Vagina (tissue), 2 donors: Measurements from ENCODE around the gene VSTM2B. TPM values are rescaled to one million over a fixed set of nuclear protein-coding genes. Genes with fewer than 3 reads are reported as not detected.
A peak's percentile ranks its signal among the peaks of the same experiment; 100 is the strongest.

Experiments
- DNase-seq, 2 donors: peaks; one replicate each; pipeline ENCODE4 v3.0.0-alpha.2; 2017; ENCODE audit errors: extremely low spot score in 2 of 2
- H3K27ac ChIP-seq: fragments of 200-600 bp; sonication (generic); one replicate; pipeline ENCODE4 v1.5.1; 2019
- H3K27me3 ChIP-seq: fragments of 200-600 bp; sonication (generic); one replicate; pipeline ENCODE4 v1.5.1; 2019
- H3K36me3 ChIP-seq, 2 donors: fragments of 200-600 bp; sonication (generic); one replicate each; pipeline ENCODE4 v1.5.1; 2017 to 2019
- H3K4me1 ChIP-seq: fragments of 200-600 bp; sonication (generic); one replicate; pipeline ENCODE4 v1.5.1; 2019
- H3K4me3 ChIP-seq, 2 donors: fragments of 200-600 bp; sonication (generic); 1 replicate in 1 of 2; 2 replicates in 1 of 2; pipeline ENCODE4 v1.5.1; 2016 to 2019
- H3K9me3 ChIP-seq: fragments of 200-600 bp; sonication (generic); one replicate; pipeline ENCODE4 v1.5.1; 2019
- CTCF ChIP-seq, 3 experiments: fragments of 450-650 bp in 2 of 3; fragments of 200-600 bp in 1 of 3; sonication (generic) in 1 of 3; IDR thresholded peaks; one replicate each; pipeline ENCODE4 v1.5.1; 2017 to 2019; ENCODE audit warnings: antibody characterized with exemption in 3 of 3, mild to moderate bottlenecking in 2 of 3, moderate library complexity in 2 of 3
- POLR2A ChIP-seq, 2 donors: fragments of 450-650 bp; IDR thresholded peaks; one replicate each; pipeline ENCODE4 v1.6.1; 2017; ENCODE audit warnings: antibody characterized with exemption in 2 of 2, mild to moderate bottlenecking in 2 of 2, moderate library complexity in 2 of 2
- POLR2AphosphoS5 ChIP-seq, 2 donors: sonication (generic); formaldehyde crosslinking; IDR thresholded peaks; one replicate each; pipeline ENCODE4 v1.9.0; 2017; ENCODE audit warnings: antibody characterized with exemption in 2 of 2, mild to moderate bottlenecking in 2 of 2, low read depth in 1 of 2; ENCODE audit not compliant: insufficient read depth in 1 of 2
- intact Hi-C: fragments of 100-400 bp; cut with DNase I; formaldehyde crosslinking; loops from one replicate; pipeline ENCODE4 v1.15.1; 2023
- total RNA-seq: library from RNA; depleted of rRNA; stranded (reverse); fragments of >200 nt; gene quantifications from one replicate; pipeline ENCODE4 v1.2.3, GENCODE V29; 2016

The VSTM2B gene
- total RNA-seq, 1 donor from 2014 or later = 0.98 TPM

DNA sequence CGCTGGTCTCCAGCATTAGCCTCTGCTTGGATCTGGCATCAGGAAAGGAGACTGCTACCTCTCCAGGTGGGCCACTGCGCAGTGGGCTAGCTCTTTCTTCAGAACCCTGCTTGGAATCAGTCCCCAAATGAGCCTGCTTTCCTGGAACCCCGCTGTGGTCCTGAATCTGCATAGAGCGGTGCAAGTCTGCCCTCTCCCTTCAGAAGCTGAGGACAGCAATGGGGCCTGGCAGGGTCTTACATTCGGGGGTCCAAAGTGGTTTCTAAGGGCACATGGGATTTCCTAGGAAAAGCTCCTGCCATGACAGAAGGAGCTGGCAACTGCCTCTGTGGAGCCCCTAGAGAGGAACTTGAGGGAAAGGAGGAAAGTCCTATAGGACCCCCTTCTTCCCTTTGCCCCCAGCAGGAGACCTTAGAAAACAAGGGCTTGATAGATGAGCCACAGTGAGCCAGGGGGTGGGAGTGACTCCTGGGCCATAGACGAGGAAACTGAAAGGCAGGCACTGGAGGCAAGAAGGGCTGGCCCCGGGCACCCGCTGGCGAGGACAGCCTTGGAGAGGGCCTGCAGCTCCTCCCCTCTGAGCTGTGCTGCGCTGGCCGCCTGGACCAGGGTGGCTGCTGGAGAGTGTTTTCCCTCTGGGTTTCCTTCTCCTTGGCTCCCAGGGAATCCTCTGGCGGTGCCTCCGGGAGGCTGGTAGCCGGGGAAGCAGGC is 1.4 kb upstream of the VSTM2B start:
- no peak for DNase-seq
- Histone ChIP-seq H3K36me3 (no peaks in the 10 kb centered on the region), H3K27ac (peak overlapping the region; percentile 57), H3K4me1 (peaks cover 47% of the 10 kb centered on the region), H3K27me3 (peaks cover 4% of the 10 kb centered on the region), H3K9me3 (no peaks in the 10 kb centered on the region), H3K4me3 (peak overlapping the region; percentile 37 to 44)
- intact Hi-C loops = no loop called here
- TF ChIP-seq POLR2AphosphoS5 (IDR thresholded peaks at IDR 0.05; ENCODE audit: insufficient read depth in 1 of 2, low read depth in 1 of 2) (no peak), POLR2A (IDR thresholded peaks at IDR 0.05) (no peak), CTCF (IDR thresholded peaks at IDR 0.05) (no peak)

DNA sequence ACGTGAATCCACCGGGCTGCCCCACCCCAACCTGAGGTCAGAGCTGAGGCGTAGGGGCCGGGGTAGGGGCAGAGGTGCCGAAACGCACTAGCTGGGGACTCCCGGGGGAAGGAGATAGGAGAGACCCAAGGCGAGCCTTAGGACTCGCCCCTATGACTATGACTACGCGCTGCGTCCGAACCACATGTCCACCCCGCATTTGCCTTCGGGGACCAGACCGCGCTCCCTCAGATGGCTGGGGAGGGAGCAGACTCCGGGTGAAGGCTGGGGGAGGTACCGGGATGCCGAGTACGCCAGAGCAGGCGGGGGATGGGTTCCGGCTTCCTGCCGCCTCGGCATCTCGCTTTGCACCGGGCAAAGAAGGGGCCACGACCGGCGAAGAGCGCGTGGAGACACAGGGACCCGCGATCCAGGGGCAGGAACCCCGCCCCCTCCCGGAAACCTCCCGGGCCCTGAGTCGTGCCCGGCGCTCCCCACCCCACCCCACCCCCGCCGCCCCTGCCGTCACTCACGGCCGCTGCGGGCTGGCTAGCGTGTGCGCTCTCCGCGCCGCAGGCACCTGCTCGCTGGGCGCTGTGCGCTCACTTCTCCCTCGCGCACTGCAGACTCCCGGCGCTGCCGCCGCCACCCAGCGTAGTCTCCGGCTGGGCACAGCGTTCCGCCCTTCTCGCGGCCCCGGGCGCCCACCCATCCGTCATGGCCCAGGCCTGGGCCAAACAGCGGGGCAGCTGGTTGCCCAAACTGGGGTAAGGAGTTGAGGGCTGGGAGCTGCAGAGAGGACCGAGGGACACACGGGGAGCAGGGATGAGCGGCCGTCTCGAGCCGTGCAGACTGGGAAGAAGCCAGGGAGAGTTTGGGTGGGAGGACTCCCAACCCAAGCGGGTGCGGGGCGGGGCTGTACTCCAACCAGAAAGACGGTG is 622 bp upstream of the VSTM2B start:
- TF ChIP-seq CTCF (IDR thresholded peaks at IDR 0.05) (no peak), POLR2AphosphoS5 (IDR thresholded peaks at IDR 0.05; ENCODE audit: insufficient read depth in 1 of 2, low read depth in 1 of 2) (peak in 1 of 2 donors; percentile 25), POLR2A (IDR thresholded peaks at IDR 0.05) (no peak)
- Histone ChIP-seq H3K9me3 (no peaks in the 10 kb centered on the region), H3K4me1 (peaks cover 51% of the 10 kb centered on the region), H3K36me3 (no peaks in the 10 kb centered on the region), H3K4me3 (peak overlapping the region; percentile 37 to 44), H3K27me3 (peaks cover 4% of the 10 kb centered on the region), H3K27ac (peak overlapping the region; percentile 57)
- no peak for DNase-seq
- intact Hi-C loops = no loop called here

DNA sequence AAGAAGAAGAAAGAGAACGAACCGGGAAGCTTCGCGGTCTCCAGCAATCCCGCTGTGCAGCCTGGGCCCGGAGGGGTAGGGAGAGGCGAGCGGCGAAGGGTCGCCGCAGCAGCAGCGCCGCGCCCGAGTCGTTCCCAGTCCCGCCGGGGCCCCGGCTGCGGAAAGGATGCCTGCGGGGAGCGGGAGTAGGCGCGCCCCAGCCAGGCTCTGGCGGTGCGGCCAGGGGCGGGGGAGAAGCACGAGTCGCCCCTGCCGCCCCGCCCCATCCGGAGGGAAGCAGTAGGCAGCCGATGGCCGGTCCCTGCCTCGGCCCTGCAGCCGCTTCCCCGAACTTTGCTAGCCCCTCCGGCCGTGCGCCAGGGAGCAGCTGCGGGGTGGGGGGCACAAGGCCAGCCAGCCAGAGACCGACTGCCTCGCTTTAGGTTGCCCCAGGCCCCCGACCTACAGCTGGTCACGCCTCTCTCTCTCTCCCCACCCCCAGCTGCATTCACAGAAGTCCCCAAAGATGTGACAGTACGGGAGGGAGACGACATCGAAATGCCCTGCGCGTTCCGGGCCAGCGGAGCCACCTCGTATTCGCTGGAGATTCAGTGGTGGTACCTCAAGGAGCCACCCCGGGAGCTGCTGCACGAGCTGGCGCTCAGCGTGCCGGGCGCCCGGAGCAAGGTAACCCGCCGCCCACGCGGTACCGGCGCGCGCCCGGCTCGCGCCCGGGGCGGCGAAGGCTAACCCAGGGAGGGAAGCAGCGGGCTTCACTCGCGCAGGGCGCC is 1.1 kb downstream of the VSTM2B start:
- H3K4me1 ChIP-seq = peaks cover 51% of the 10 kb centered on the region
- intact Hi-C loops = no loop called here
- H3K9me3 ChIP-seq = no peaks in the 10 kb centered on the region
- TF ChIP-seq POLR2A (IDR thresholded peaks at IDR 0.05) (no peak), CTCF (IDR thresholded peaks at IDR 0.05) (no peak), POLR2AphosphoS5 (IDR thresholded peaks at IDR 0.05; ENCODE audit: insufficient read depth in 1 of 2, low read depth in 1 of 2) (no peak)
- H3K27ac ChIP-seq = no peak overlapping the region
- peak overlapping the region; percentile 37 to 44 for H3K4me3 ChIP-seq
- peaks cover 4% of the 10 kb centered on the region for H3K27me3 ChIP-seq
- no peak for DNase-seq
- H3K36me3 ChIP-seq = no peaks in the 10 kb centered on the region

- intact Hi-C loops = no loop called here
- Histone ChIP-seq H3K27ac (no peak overlapping the region), H3K27me3 (peaks cover 4% of the 10 kb centered on the region), H3K4me3 (peak overlapping the region; percentile 37 to 44), H3K9me3 (no peaks in the 10 kb centered on the region), H3K36me3 (no peaks in the 10 kb centered on the region), H3K4me1 (peaks cover 51% of the 10 kb centered on the region)
- no peak for DNase-seq
- no peak for TF ChIP-seq CTCF (IDR thresholded peaks at IDR 0.05)
- no peak for TF ChIP-seq POLR2A (IDR thresholded peaks at IDR 0.05)
- TF ChIP-seq POLR2AphosphoS5 (IDR thresholded peaks at IDR 0.05; ENCODE audit: insufficient read depth in 1 of 2, low read depth in 1 of 2) = no peak
These were observed 1.9 kb downstream of the VSTM2B start for GRCh38 chr19:29527500-29528328.
